DND-41 (cell line): Measurements from ENCODE around the gene CEACAM5.

Experiments used
- EZH2 ChIP-seq: IDR thresholded peaks from 3 replicates; pipeline ENCODE4 v1.6.1; 2012; ENCODE audit warnings: borderline replicate concordance, low read depth, mild to moderate bottlenecking, moderate library complexity, low read length, inconsistent platforms; ENCODE audit not compliant: severe bottlenecking
- TF ChIP-seq, protein P1 (sequence below): IDR thresholded peaks from 2 replicates; pipeline ENCODE4 v1.5.1; 2012; ENCODE audit warnings: borderline replicate concordance, low read length, moderate library complexity, mild to moderate bottlenecking; ENCODE audit not compliant: poor library complexity, severe bottlenecking; ENCODE audit errors: extremely low read depth

DNA sequence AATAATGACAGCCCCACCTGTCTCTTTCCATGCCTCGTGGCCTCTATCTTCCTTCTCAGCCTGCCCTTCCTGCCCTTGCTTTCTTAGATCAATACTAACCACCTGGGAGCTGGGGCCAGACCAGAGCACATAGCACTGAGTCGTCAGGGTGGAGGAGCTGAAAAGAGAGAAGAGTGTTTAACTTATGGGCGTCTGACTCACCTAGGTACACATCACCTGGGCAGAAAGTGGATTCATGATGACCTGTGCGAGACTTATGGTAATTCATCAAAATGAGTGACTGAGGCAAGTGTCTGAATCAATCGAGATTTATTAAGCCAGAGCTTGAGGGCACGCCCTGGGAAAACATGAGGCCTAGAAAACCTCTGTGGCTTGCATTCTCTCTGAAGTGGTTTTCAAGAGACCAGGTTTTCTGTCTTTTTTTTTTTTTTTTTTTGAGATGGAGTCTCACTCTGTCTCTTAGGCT, 66.1 kb downstream of the CEACAM5 start:
- TF ChIP-seq, protein P1, sequence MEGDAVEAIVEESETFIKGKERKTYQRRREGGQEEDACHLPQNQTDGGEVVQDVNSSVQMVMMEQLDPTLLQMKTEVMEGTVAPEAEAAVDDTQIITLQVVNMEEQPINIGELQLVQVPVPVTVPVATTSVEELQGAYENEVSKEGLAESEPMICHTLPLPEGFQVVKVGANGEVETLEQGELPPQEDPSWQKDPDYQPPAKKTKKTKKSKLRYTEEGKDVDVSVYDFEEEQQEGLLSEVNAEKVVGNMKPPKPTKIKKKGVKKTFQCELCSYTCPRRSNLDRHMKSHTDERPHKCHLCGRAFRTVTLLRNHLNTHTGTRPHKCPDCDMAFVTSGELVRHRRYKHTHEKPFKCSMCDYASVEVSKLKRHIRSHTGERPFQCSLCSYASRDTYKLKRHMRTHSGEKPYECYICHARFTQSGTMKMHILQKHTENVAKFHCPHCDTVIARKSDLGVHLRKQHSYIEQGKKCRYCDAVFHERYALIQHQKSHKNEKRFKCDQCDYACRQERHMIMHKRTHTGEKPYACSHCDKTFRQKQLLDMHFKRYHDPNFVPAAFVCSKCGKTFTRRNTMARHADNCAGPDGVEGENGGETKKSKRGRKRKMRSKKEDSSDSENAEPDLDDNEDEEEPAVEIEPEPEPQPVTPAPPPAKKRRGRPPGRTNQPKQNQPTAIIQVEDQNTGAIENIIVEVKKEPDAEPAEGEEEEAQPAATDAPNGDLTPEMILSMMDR = no peak
- no peak for TF ChIP-seq EZH2
